Measurements from ENCODE around the gene ATMIN. TPM values are rescaled to one million over a fixed set of nuclear protein-coding genes. Genes with fewer than 3 reads are reported as not detected.
A peak's percentile ranks its signal among the peaks of the same experiment; 100 is the strongest.

Gene ATMIN
- polyA plus RNA-seq, 1 donor: 54.0 TPM

- DNase-seq: peak; percentile 79
These were observed 30.8 kb upstream of the ATMIN start for GRCh38 chr16:81004646-81005353.

- peak; percentile 13 for DNase-seq
These were observed 30.0 kb upstream of the ATMIN start for GRCh38 chr16:81005610-81006161.

GRCh38 chr16:81006211-81006812 is 29.3 kb upstream of the ATMIN start:
- peak; percentile 33 for DNase-seq

GRCh38 chr16:81006813-81007695 is 28.6 kb upstream of the ATMIN start, which contains the start of the genes CENPN and CMC2:
Gene CENPN (plus strand): TSS chr16:81007214. CDS start chr16:81011940, 4,726 bp downstream.
Gene CMC2 (minus strand): TSS chr16:81006885. CDS start chr16:80997394, 9,491 bp downstream.
- DNase-seq: peak; percentile 98

- DNase-seq: no peak
These were observed 27.2 kb upstream of the ATMIN start for GRCh38 chr16:81008505-81008789.

- DNase-seq: no peak
These were observed 22.7 kb upstream of the ATMIN start for GRCh38 chr16:81012974-81013373.

- no peak for DNase-seq
These were observed 21.0 kb upstream of the ATMIN start for GRCh38 chr16:81014672-81015071.

GRCh38 chr16:81018496-81018895 is 17.1 kb upstream of the ATMIN start:
- DNase-seq: no peak

- no peak for DNase-seq
These were observed 9.2 kb upstream of the ATMIN start for GRCh38 chr16:81026429-81026828.

- DNase-seq: no peak
These were observed 5.6 kb upstream of the ATMIN start for GRCh38 chr16:81029930-81030604.

- DNase-seq: peak; percentile 27
These were observed 521 bp downstream of the ATMIN start for GRCh38 chr16:81035975-81036750.

- no peak for DNase-seq
These were observed 1.2 kb downstream of the ATMIN start for GRCh38 chr16:81036751-81037350.

- no peak for DNase-seq
These were observed 4.5 kb downstream of the ATMIN start for GRCh38 chr16:81040131-81040530.

- no peak for DNase-seq
These were observed 5.2 kb downstream of the ATMIN start for GRCh38 chr16:81040842-81041241.

GRCh38 chr16:81041696-81042095 is 6.1 kb downstream of the ATMIN start:
- no peak for DNase-seq

- no peak for DNase-seq
These were observed 7.2 kb downstream of the ATMIN start for GRCh38 chr16:81042821-81043220.

GRCh38 chr16:81053761-81054160 is 18.1 kb downstream of the ATMIN start:
- no peak for DNase-seq

- DNase-seq: no peak
These were observed 25.1 kb downstream of the ATMIN start for GRCh38 chr16:81060576-81061306.

- no peak for DNase-seq
These were observed 25.6 kb downstream of the ATMIN start for GRCh38 chr16:81061307-81061640.

Data from left kidney (tissue), 2 donors.